GM12873 (cell line): ENCODE results near the gene ITPR1.

Experiments used
- CTCF ChIP-seq: IDR thresholded peaks from 2 replicates; pipeline ENCODE4 v1.5.1; 2012; ENCODE audit warnings: low read depth, mild to moderate bottlenecking, moderate library complexity, low read length, control low read depth; ENCODE audit not compliant: insufficient read depth; ENCODE audit errors: missing control alignments

The ITPR1 gene

GRCh38 chr3:4806535-4807108, 313.5 kb downstream of the ITPR1 start:
- TF ChIP-seq CTCF = no peak

- TF ChIP-seq CTCF = no peak
Observed at GRCh38 chr3:4807381-4808280, 314.5 kb downstream of the ITPR1 start.

GRCh38 chr3:4808637-4809036, 315.5 kb downstream of the ITPR1 start:
- TF ChIP-seq CTCF = no peak

GRCh38 chr3:4809922-4810321, 316.8 kb downstream of the ITPR1 start:
- no peak for TF ChIP-seq CTCF

GRCh38 chr3:4812591-4812990, 319.4 kb downstream of the ITPR1 start:
- no peak for TF ChIP-seq CTCF

- no peak for TF ChIP-seq CTCF
Observed at GRCh38 chr3:4813909-4814304, 320.8 kb downstream of the ITPR1 start.

- TF ChIP-seq CTCF = no peak
Observed at GRCh38 chr3:4814305-4814903, 321.3 kb downstream of the ITPR1 start.
